Measurements from ENCODE around the gene CPNE6. TPM values are rescaled to one million over a fixed set of nuclear protein-coding genes. Genes with fewer than 3 reads are reported as not detected.
A peak's percentile ranks its signal among the peaks of the same experiment; 100 is the strongest.
"Not testable (repeated sequence)": the region's sequence is repeated elsewhere in the genome, so short reads cannot be mapped to it uniquely, and the experiment has no call there.

CPNE6 gene
- total RNA-seq, result not detected
- polyA plus RNA-seq, result under 1 TPM in 1 of 3 donors, not detected in 2; 0.06 TPM
- long read RNA-seq, donor 1, result 0 reads
- long read RNA-seq, donor 2, result 0 reads

- no peak for ATAC-seq
- intact Hi-C loops (cut with DNase I), result no loop called here
- WGBS, 3 donors, result 42 to 52% (median 47%) methylated on average over 15 to 19 of the region's 19 CpGs
- Histone ChIP-seq H3K27me3 (ENCODE audit: insufficient read depth in 3 of 3, low read length in 2 of 3) (peaks cover 0 to 6% (median 4%) of the 10 kb centered on the region in 3 donors), H3K27ac (no peak within 1 kb of the TSS), H3K9me3 (no peaks in the 10 kb centered on the region), H3K4me3 (no peak within 1 kb of the TSS), H3K36me3 (ENCODE audit: insufficient read depth in 1 of 2, low read depth in 1 of 2) (no peaks in the 10 kb centered on the region), H3K4me1 (no peaks in the 10 kb centered on the region)
- no peak for DNase-seq
- TF ChIP-seq, protein P1, sequence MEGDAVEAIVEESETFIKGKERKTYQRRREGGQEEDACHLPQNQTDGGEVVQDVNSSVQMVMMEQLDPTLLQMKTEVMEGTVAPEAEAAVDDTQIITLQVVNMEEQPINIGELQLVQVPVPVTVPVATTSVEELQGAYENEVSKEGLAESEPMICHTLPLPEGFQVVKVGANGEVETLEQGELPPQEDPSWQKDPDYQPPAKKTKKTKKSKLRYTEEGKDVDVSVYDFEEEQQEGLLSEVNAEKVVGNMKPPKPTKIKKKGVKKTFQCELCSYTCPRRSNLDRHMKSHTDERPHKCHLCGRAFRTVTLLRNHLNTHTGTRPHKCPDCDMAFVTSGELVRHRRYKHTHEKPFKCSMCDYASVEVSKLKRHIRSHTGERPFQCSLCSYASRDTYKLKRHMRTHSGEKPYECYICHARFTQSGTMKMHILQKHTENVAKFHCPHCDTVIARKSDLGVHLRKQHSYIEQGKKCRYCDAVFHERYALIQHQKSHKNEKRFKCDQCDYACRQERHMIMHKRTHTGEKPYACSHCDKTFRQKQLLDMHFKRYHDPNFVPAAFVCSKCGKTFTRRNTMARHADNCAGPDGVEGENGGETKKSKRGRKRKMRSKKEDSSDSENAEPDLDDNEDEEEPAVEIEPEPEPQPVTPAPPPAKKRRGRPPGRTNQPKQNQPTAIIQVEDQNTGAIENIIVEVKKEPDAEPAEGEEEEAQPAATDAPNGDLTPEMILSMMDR (IDR thresholded peaks at IDR 0.05), result no peak
Measured at GRCh38 chr14:24071144-24071697, at the start of gene CPNE6. TSS of gene CPNE6 (plus strand) at chr14:24071562. CDS start at chr14:24072937, 1,375 bp downstream.

DNA sequence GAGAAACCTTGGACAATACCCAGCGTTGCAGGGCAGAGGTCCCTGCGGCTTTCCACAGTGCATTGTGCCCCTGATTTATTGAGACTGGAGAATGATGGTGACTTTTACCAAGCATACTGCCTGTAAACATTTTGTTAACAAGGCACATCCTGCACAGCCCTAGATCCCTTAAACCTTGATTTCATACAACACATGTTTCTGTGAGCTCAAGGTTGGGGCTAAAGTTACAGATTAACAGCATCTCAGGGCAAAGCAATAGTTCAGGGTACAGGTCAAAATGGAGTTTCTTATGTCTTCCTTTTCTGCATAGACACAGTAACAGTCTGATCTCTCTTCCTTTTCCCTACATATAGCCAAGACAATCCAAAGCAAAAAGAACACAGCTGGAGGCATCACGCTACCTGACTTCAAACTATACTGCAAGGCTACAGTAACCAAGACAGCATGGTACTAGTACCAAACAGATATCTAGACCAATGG lies 46.4 kb upstream of the CPNE6 start:
- H3K4me3 ChIP-seq; H3K27ac ChIP-seq; H3K4me1 ChIP-seq; H3K9me3 ChIP-seq; ATAC-seq; H3K27me3 ChIP-seq (ENCODE audit: insufficient read depth in 3 of 3, low read length in 2 of 3); H3K36me3 ChIP-seq (ENCODE audit: insufficient read depth in 1 of 2, low read depth in 1 of 2); DNase-seq; intact Hi-C loops (cut with DNase I): not testable (repeated sequence)
- 88 to 95% (median 94%) methylated on average over 3 of the region's 3 CpGs for WGBS, 3 donors

GRCh38 chr14:24029687-24030086 lies 41.7 kb upstream of the CPNE6 start:
- WGBS, 3 donors, result 94 to 95% (median 95%) methylated on average over 2 of the region's 3 CpGs
- ATAC-seq; H3K27ac ChIP-seq; H3K4me3 ChIP-seq; H3K36me3 ChIP-seq (ENCODE audit: insufficient read depth in 1 of 2, low read depth in 1 of 2); DNase-seq; H3K9me3 ChIP-seq; H3K27me3 ChIP-seq (ENCODE audit: insufficient read depth in 3 of 3, low read length in 2 of 3): not testable (repeated sequence)
- H3K4me1 ChIP-seq, result peaks cover 12% of the 10 kb centered on the region
- intact Hi-C loops (cut with DNase I), result loop anchor here (5.0 kb wide), 2 partner anchors 42 to 47 kb away; partner anchors contain the start of gene DHRS4L2 (in 1 of the 2)

DNA sequence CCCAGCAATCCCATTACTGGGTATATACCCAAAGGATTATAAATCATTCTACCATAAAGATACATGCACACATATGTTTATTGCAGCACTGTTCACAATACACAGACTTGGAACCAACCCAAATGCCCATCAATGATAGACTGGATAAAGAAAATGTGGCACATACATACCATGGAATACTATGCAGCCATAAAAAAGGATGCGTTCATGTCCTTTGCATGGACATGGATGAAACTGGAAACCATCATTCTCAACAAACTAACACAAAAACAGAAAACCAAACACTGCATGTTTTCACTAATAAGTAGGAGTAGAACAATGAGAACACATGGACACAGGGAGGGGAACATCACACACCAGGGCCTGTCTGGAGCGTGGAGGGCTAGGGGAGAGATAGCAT lies 40.0 kb upstream of the CPNE6 start:
- not testable (repeated sequence) for H3K27ac ChIP-seq; H3K27me3 ChIP-seq (ENCODE audit: insufficient read depth in 3 of 3, low read length in 2 of 3); DNase-seq; H3K36me3 ChIP-seq (ENCODE audit: insufficient read depth in 1 of 2, low read depth in 1 of 2); ATAC-seq; H3K4me3 ChIP-seq; H3K9me3 ChIP-seq
- 90 to 93% (median 90%) methylated on average over 2 of the region's 2 CpGs for WGBS, 3 donors
- intact Hi-C loops (cut with DNase I), result loop anchor here (5.0 kb wide), 2 partner anchors 44 to 49 kb away; partner anchors contain the start of gene DHRS4L2 (in 1 of the 2)
- H3K4me1 ChIP-seq, result peaks cover 12% of the 10 kb centered on the region

DNA sequence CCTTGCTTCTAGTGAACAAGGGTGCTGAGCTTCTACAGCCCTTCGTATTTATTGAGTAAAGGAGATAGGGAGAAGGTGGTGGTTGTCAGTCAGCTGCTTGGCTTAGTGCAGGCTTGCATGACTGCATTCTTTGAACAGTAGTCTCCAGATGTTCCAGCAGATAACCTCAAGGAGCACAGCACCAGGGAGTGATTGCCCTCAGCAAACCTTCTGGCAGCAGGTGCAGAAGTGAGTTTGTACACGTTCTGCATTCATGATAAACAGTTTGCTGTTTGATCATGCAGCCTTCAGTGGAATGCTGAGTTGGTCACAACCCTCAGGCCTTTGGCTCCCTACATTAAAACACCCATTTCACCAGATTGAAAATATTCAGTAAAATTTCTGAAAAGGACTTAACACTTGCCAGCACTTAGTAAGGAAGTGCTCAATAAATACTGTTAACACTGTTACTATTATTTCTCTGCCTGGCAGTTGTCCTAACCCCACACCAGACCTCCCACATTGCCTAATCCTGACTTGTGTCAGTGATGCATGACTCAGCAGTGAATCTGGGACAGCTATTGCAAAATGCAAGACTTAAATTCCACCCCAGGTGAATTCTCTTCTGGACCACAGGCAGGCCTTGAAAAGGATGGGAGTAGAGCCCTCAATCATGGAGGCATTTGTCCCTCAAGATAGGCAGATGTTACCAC lies 38.5 kb upstream of the CPNE6 start:
- no peak overlapping the region for H3K4me3 ChIP-seq
- DNase-seq (peak in 1 of 2 donors; percentile 62), ATAC-seq (peak; percentile 44 to 65 (median 52))
- TF ChIP-seq, protein P1 (IDR thresholded peaks at IDR 0.05), result no peak
- WGBS, 3 donors, result 77 to 85% (median 78%) methylated on average over 2 of the region's 2 CpGs
- H3K4me1 ChIP-seq, result peaks cover 15% of the 10 kb centered on the region
- no peaks in the 10 kb centered on the region for H3K36me3 ChIP-seq (ENCODE audit: insufficient read depth in 1 of 2, low read depth in 1 of 2)
- intact Hi-C loops (cut with DNase I), result loop anchor here (5.0 kb wide), 2 partner anchors 46 to 51 kb away; partner anchors contain the start of gene DHRS4L2 (in 1 of the 2)
- no peaks in the 10 kb centered on the region for H3K27me3 ChIP-seq (ENCODE audit: insufficient read depth in 3 of 3, low read length in 2 of 3)
- H3K27ac ChIP-seq, result peak overlapping the region; percentile 31
- no peaks in the 10 kb centered on the region for H3K9me3 ChIP-seq

- H3K9me3 ChIP-seq; H3K36me3 ChIP-seq (ENCODE audit: insufficient read depth in 1 of 2, low read depth in 1 of 2); DNase-seq; H3K27me3 ChIP-seq (ENCODE audit: insufficient read depth in 3 of 3, low read length in 2 of 3): not testable (repeated sequence)
- peak overlapping the region; percentile 87 for H3K27ac ChIP-seq
- peak; percentile 24 to 38 (median 27) for ATAC-seq
- H3K4me3 ChIP-seq, result peak overlapping the region; percentile 78
- WGBS, 3 donors, result 27 to 57% (median 40%) methylated on average over 3 of the region's 4 CpGs
- intact Hi-C loops (cut with DNase I), result loop anchor here in 1 of 2 donors (2.0 kb wide), 1 partner anchor 21 kb away; no protein-coding TSS in a partner anchor
- H3K4me1 ChIP-seq, result peaks cover 15% of the 10 kb centered on the region
Measured at GRCh38 chr14:24035769-24036168, 35.6 kb upstream of the CPNE6 start.

Data from psoas muscle (tissue), 8 donors.